K562 (cell line): ENCODE measurements around the gene SBK3. TPM values are rescaled to one million over a fixed set of nuclear protein-coding genes. Genes with fewer than 3 reads are reported as not detected.

Source experiments
- ATAC-seq: fragments of 200-7000 bp; cut with Tn5 transposase; 3 replicates; pipeline ENCODE4 v1.9.1; 2020; ENCODE audit warnings: moderate library complexity
- BruUV-seq: library from RNA; stranded (reverse); fragments of 400-500 nt; replicated peaks from 2 replicates; lab custom pipeline; 2021; lab: Mats Ljungman, UMichigan
- CTCF ChIA-PET: fragments of 300-600 bp; formaldehyde crosslinking; extraction: SDS; loops from one replicate; lab custom pipeline; 2021; ENCODE audit warnings: low intra/inter-chr PET ratio; lab: Yijun Ruan, JAX
- POLR2A ChIA-PET: fragments of 300-600, 350-650 bp; sonication (Branson Sonifier 250); formaldehyde crosslinking; extraction: SDS; loops from one replicate; lab custom pipeline; 2021; ENCODE audit warnings: antibody characterized with exemption, inconsistent platforms; lab: Yijun Ruan, JAX
- DNase-seq, 4 experiments: peaks; one replicate each; pipeline versions ENCODE4 v3.0.0 to v3.0.0-alpha.2; 2011 to 2018; ENCODE audit warnings: low spot score in 3 of 4, mixed read lengths in 3 of 4; ENCODE audit errors: extremely low read depth in 1 of 4
- FAIRE-seq: peaks from 2 replicates; lab custom pipeline; 2011; peaks lifted over from hg19 to GRCh38; lab: Jason Lieb, UNC
- H2AFZ ChIP-seq: 2 replicates; pipeline ENCODE4 v1.6.0; 2011; ENCODE audit warnings: low read depth, low read length, control low read depth, inconsistent platforms
- H3K27ac ChIP-seq: fragments of 200-600 bp; 3 replicates; pipeline ENCODE4 v1.8.0; 2011; ENCODE audit warnings: low read depth, mild to moderate bottlenecking, control low read depth, inconsistent platforms, low read length, moderate library complexity, mixed read lengths; ENCODE audit errors: extremely low read depth
- H3K27me3 ChIP-seq, 2 experiments: fragments of 300-600 bp in 1 of 2; 2 replicates in 1 of 2; 3 replicates in 1 of 2; pipeline versions ENCODE4 v1.6.0 to v1.8.0; 2011; ENCODE audit warnings: inconsistent platforms in 2 of 2, low read length in 2 of 2, mild to moderate bottlenecking in 1 of 2, mixed read lengths in 1 of 2, moderate library complexity in 1 of 2; ENCODE audit not compliant: control insufficient read depth in 2 of 2, insufficient read depth in 2 of 2
- H3K36me3 ChIP-seq: fragments of 300-600 bp; 3 replicates; pipeline ENCODE4 v1.8.0; 2011; ENCODE audit warnings: mild to moderate bottlenecking, low read length, inconsistent platforms; ENCODE audit not compliant: control insufficient read depth, insufficient read depth
- H3K4me1 ChIP-seq, 2 experiments: fragments of 200-600 bp in 1 of 2; replicated peaks in 1 of 2; 2 replicates in 1 of 2; 3 replicates in 1 of 2; pipeline versions ENCODE4 v1.5.1 to v1.8.0; 2011; ENCODE audit warnings: inconsistent platforms in 2 of 2, low read length in 2 of 2, mild to moderate bottlenecking in 1 of 2, mixed read lengths in 1 of 2, moderate library complexity in 1 of 2; ENCODE audit not compliant: control insufficient read depth in 2 of 2, insufficient read depth in 2 of 2
- H3K4me2 ChIP-seq: 2 replicates; pipeline ENCODE4 v1.6.1; 2011; ENCODE audit warnings: low read length, control low read depth, inconsistent platforms, mixed read lengths; ENCODE audit not compliant: insufficient read depth
- H3K4me3 ChIP-seq: fragments of 200-600 bp; sonication (generic), shearing (Covaris generic); 2 replicates; pipeline ENCODE4 v1.5.1; 2016; ENCODE audit warnings: control low read depth, inconsistent platforms
- H3K79me2 ChIP-seq: fragments of 200-600 bp; 3 replicates; pipeline ENCODE4 v1.8.0; 2011; ENCODE audit warnings: low read length, inconsistent platforms; ENCODE audit not compliant: control insufficient read depth, insufficient read depth
- H3K9ac ChIP-seq, 2 experiments: 2 replicates each; pipeline versions ENCODE4 v1.6.0 to v1.6.1; 2011; ENCODE audit warnings: low read depth in 2 of 2, low read length in 2 of 2, control low read depth in 1 of 2, inconsistent platforms in 1 of 2, mild to moderate bottlenecking in 1 of 2, mixed read lengths in 1 of 2; ENCODE audit not compliant: insufficient read depth in 1 of 2
- H3K9me1 ChIP-seq: one replicate; pipeline ENCODE4 v1.6.0; 2011; ENCODE audit warnings: inconsistent platforms, mild to moderate bottlenecking, low read length, moderate library complexity; ENCODE audit not compliant: control insufficient read depth, insufficient read depth
- H3K9me3 ChIP-seq: replicated peaks from 2 replicates; pipeline ENCODE4 v1.5.1; 2011; ENCODE audit warnings: low read depth, low read length, inconsistent platforms; ENCODE audit not compliant: control insufficient read depth, insufficient read depth
- H4K20me1 ChIP-seq: replicated peaks from 2 replicates; pipeline ENCODE4 v1.6.1; 2011; ENCODE audit warnings: low read length, inconsistent platforms, mixed read lengths; ENCODE audit not compliant: control insufficient read depth, insufficient read depth
- POLR2G ChIP-seq: fragments of 200-400 bp; formaldehyde crosslinking; IDR thresholded peaks from 2 replicates; pipeline ENCODE4 v1.6.1; 2017; ENCODE audit warnings: low read depth, mild to moderate bottlenecking, antibody characterized with exemption, low read length, moderate library complexity
- WGBS: fragments of 100-300 bp; shearing (Covaris generic); methylation state at CpG from one replicate; pipeline ENCODE4 v1.1.6; 2016; ENCODE audit warnings: low coverage, mixed read lengths; ENCODE audit not compliant: insufficient coverage; ENCODE audit errors: missing lambda C conversion rate; 5-methylcytosine and 5-hydroxymethylcytosine counted together
- in situ Hi-C: fragments of 300-500 bp; cut with MboI; formaldehyde crosslinking; loops from 4 replicates; pipeline ENCODE4 v1.15.0; 2018; ENCODE audit warnings: inconsistent platforms, mixed read lengths
- intact Hi-C: fragments of 100-400 bp; cut with micrococcal nuclease; formaldehyde crosslinking; loops from 2 replicates; pipeline ENCODE4 v1.14.2; 2022
- polyA plus RNA-seq, 8 experiments: library from polyadenylated mRNA; depleted of rRNA in 4 of 8; stranded (reverse) in 5 of 8; unstranded in 3 of 8; fragments of >200 nt; fragmentation: Nextera tagmentation in 2 of 8; fragmentation: Illumina TruSeq in 1 of 8; extraction: Ambion mirVana in 2 of 8; extraction: Trizol in 1 of 8; gene quantifications; 2 replicates each; pipeline versions ENCODE4 v1.2.1 to v1.2.3, GENCODE V29; 2011 to 2014; ENCODE audit warnings: inconsistent platforms in 1 of 8, missing spikeins in 1 of 8
- total RNA-seq, 7 experiments: library from RNA; depleted of rRNA in 6 of 7; stranded (reverse); fragments of >200 nt in 6 of 7; fragmentation: Illumina TruSeq in 2 of 7; extraction: Trizol in 2 of 7; gene quantifications; 2 replicates each; pipeline versions ENCODE4 v1.2.1 to v1.2.3, GENCODE V29; 2011 to 2021; ENCODE audit warnings: low replicate concordance in 1 of 7
- TF ChIP-seq, protein P1 (sequence below): fragments of 450-650 bp; IDR thresholded peaks from 2 replicates; pipeline ENCODE4 v1.6.1; 2014; ENCODE audit warnings: low read depth, mild to moderate bottlenecking, moderate library complexity, borderline replicate concordance

Gene SBK3
- total and polyA plus RNA-seq, 9 of the 15 experiments (the other 6 are each of a cell fraction or from before 2014, with no cell fraction given): 0.11 to 0.43 (median 0.13) TPM; not detected in 6

- H3K36me3 ChIP-seq: peaks cover 39% of the 10 kb centered on the region; the same call in 2 of the 3 replicates
- DNase-seq: no peak
- CTCF ChIA-PET: no interaction called here
- H3K9me1 ChIP-seq: no peaks in the 10 kb centered on the region
- H3K27ac ChIP-seq: no peak overlapping the region
- no peaks in the 10 kb centered on the region for H3K79me2 ChIP-seq
- no peaks in the 10 kb centered on the region for H4K20me1 ChIP-seq
- BruUV-seq: no TSS peak
- no peak for FAIRE-seq
- no peaks in the 10 kb centered on the region for H3K27me3 ChIP-seq
- WGBS: 97% methylated on average over 15 of the region's 73 CpGs
- no peak overlapping the region for H3K4me3 ChIP-seq
- ATAC-seq: no peak
- in situ Hi-C loops (no loop called here), intact Hi-C loops (no loop called here)
- TF ChIP-seq, protein P1, sequence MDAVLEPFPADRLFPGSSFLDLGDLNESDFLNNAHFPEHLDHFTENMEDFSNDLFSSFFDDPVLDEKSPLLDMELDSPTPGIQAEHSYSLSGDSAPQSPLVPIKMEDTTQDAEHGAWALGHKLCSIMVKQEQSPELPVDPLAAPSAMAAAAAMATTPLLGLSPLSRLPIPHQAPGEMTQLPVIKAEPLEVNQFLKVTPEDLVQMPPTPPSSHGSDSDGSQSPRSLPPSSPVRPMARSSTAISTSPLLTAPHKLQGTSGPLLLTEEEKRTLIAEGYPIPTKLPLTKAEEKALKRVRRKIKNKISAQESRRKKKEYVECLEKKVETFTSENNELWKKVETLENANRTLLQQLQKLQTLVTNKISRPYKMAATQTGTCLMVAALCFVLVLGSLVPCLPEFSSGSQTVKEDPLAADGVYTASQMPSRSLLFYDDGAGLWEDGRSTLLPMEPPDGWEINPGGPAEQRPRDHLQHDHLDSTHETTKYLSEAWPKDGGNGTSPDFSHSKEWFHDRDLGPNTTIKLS: no peak
- peak; percentile 42 for TF ChIP-seq POLR2G
- H2AFZ ChIP-seq: no peak overlapping the region
- POLR2A ChIA-PET: no interaction called here
- H3K4me2 ChIP-seq: no peak overlapping the region
- peaks cover 6 to 24% of the 10 kb centered on the region in 2 experiments; a peak in 3 of 5 replicates for H3K4me1 ChIP-seq
- peaks cover 3% of the 10 kb centered on the region; the same call in 1 of the 2 replicates for H3K9me3 ChIP-seq
- no peak overlapping the region for H3K9ac ChIP-seq
Measured at GRCh38 chr19:55592391-55593090, 47.2 kb upstream of the SBK3 start.
